ENCODE data around the gene PDE3B. TPM values are rescaled to one million over a fixed set of nuclear protein-coding genes. Genes with fewer than 3 reads are reported as not detected.

PDE3B gene
- total and polyA plus RNA-seq, 2 of the 4 experiments (the other 2 are of a cell fraction): 0.21 to 1.3 TPM

- no peak for DNase-seq
- POLR2A ChIA-PET (ENCODE audit: unreplicated experiment): no interaction called here
- no peak overlapping the region for H2AK9ac ChIP-seq (replicated peaks; ENCODE audit: low read depth, low read length, poor library complexity)
- H3K79me1 ChIP-seq (ENCODE audit: low read depth in 1 of 2, low read length in 2 of 2): no peaks in the 10 kb centered on the region
- no peaks in the 10 kb centered on the region for H3K36me3 ChIP-seq (ENCODE audit: control insufficient read depth, insufficient read depth, low read length)
- H2AK5ac ChIP-seq (ENCODE audit: low read depth, low read length): no peak overlapping the region
- no peaks in the 10 kb centered on the region for H3K9me3 ChIP-seq (ENCODE audit: control insufficient read depth, insufficient read depth, low read length)
- H3K4me2 ChIP-seq (ENCODE audit: low read depth, low read length): no peak overlapping the region
- no peak overlapping the region for H4K8ac ChIP-seq (ENCODE audit: low read depth in 2 of 2, low read length in 2 of 2)
- H3K4ac ChIP-seq (ENCODE audit: low read depth, low read length): no peak overlapping the region
- no peak overlapping the region for H4K91ac ChIP-seq (ENCODE audit: insufficient read depth, low read depth, low read length)
- H3K9ac ChIP-seq (ENCODE audit: low read depth, low read length): no peak overlapping the region
- dilution Hi-C loops (cut with HindIII; ENCODE audit: low sequenced_read_pairs, unreplicated experiment) (no loop called here), in situ Hi-C loops (cut with MboI; ENCODE audit: low sequenced_read_pairs) (no loop called here), intact Hi-C loops (cut with micrococcal nuclease) (no loop called here)
- no peak overlapping the region for H4K5ac ChIP-seq (ENCODE audit: low read depth, low read length)
- H3K4me1 ChIP-seq (ENCODE audit: control insufficient read depth, insufficient read depth, low read length): no peaks in the 10 kb centered on the region
- H2BK5ac ChIP-seq (ENCODE audit: low read depth, low read length, poor library complexity, severe bottlenecking): no peak overlapping the region
- no peaks in the 10 kb centered on the region for H4K20me1 ChIP-seq (ENCODE audit: insufficient read depth, low read length)
- no peaks in the 10 kb centered on the region for H3K9me1 ChIP-seq (ENCODE audit: insufficient read depth, low read length)
- WGBS, 2 experiments (ENCODE audit: extremely low coverage in 2 of 2, insufficient read length in 1 of 2): no CpG with 5 or more reads among the region's 1 CpG
- no peak overlapping the region for H3K18ac ChIP-seq (ENCODE audit: low read depth, low read length)
- no peaks in the 10 kb centered on the region for H3K27me3 ChIP-seq (ENCODE audit: control insufficient read depth, insufficient read depth, low read length)
- CTCF ChIA-PET: no interaction called here
- H2BK20ac ChIP-seq (ENCODE audit: low read depth, low read length): no peak overlapping the region
- no peak overlapping the region for H2BK15ac ChIP-seq (ENCODE audit: low read depth, low read length)
- H2BK120ac ChIP-seq (ENCODE audit: low read depth, low read length): no peak overlapping the region
- no peak for ATAC-seq (ENCODE audit: low read depth)
- H2AFZ ChIP-seq (replicated peaks; ENCODE audit: low read length, poor library complexity): no peak overlapping the region
- H3K4me3 ChIP-seq (ENCODE audit: insufficient read depth, low read depth, low read length): no peak overlapping the region
- no peak overlapping the region for H3K14ac ChIP-seq (replicated peaks; ENCODE audit: low read depth, low read length)
- no peak overlapping the region for H3K27ac ChIP-seq (ENCODE audit: insufficient read depth, low read length)
- no TSS peak for BruUV-seq (replicated peaks)
- H3K56ac ChIP-seq (ENCODE audit: extremely low read depth, insufficient read depth, low read length): no peak overlapping the region
- no peak overlapping the region for H3K23ac ChIP-seq (ENCODE audit: low read depth, low read length)
- TF ChIP-seq CTCF (conservative IDR thresholded peaks at IDR 0.05; ENCODE audit: low read depth, low read length) (no peak), ELK1 (IDR thresholded peaks at IDR 0.05; ENCODE audit: borderline replicate concordance, low read depth, low read length) (no peak), MXI1 (IDR thresholded peaks at IDR 0.05; ENCODE audit: borderline replicate concordance, low read depth, low read length) (no peak), MAFK (IDR thresholded peaks at IDR 0.05; ENCODE audit: low read depth, low read length) (no peak), BHLHE40 (IDR thresholded peaks at IDR 0.05; ENCODE audit: low read depth, low read length) (no peak), USF2 (IDR thresholded peaks at IDR 0.05; ENCODE audit: low read depth, low read length) (no peak), CHD1 (IDR thresholded peaks at IDR 0.05; ENCODE audit: low read depth, low read length) (no peak), SMC3 (IDR thresholded peaks at IDR 0.05; ENCODE audit: low read depth, low read length) (no peak), MAZ (IDR thresholded peaks at IDR 0.05; ENCODE audit: borderline replicate concordance, low read depth, low read length) (no peak), FOS (IDR thresholded peaks at IDR 0.05; ENCODE audit: low read depth, low read length) (no peak), CEBPB (IDR thresholded peaks at IDR 0.05; ENCODE audit: low read depth, low read length) (no peak), RAD21 (IDR thresholded peaks at IDR 0.05; ENCODE audit: low read length) (no peak), POLR2A (IDR thresholded peaks at IDR 0.05; ENCODE audit: low read depth, low read length) (no peak), NFE2L2 (IDR thresholded peaks at IDR 0.05; ENCODE audit: low read depth, low read length) (no peak), RCOR1 (IDR thresholded peaks at IDR 0.05; ENCODE audit: insufficient replicate concordance, low read length) (no peak)
Observed at GRCh38 chr11:14855890-14856289, 212.3 kb downstream of the PDE3B start.

All from IMR-90 (cell line).